Keratinocyte (primary cell): ENCODE measurements around the gene SOX18.

ENCODE experiments used
- CTCF ChIP-seq, 3 experiments: IDR thresholded peaks in 1 of 3; conservative IDR thresholded peaks in 1 of 3; optimal IDR thresholded peaks in 1 of 3; 2 replicates in 2 of 3; 3 replicates in 1 of 3; pipeline versions ENCODE3 to v1.5.1; 2011; ENCODE audit warnings: low read length in 3 of 3, mild to moderate bottlenecking in 3 of 3, moderate library complexity in 2 of 3, control low read depth in 1 of 3, inconsistent platforms in 1 of 3; ENCODE audit not compliant: insufficient read depth in 2 of 3; ENCODE audit errors: extremely low read depth in 1 of 3
- EZH2 ChIP-seq: IDR thresholded peaks from one replicate; pipeline ENCODE4 v1.6.1; 2012; ENCODE audit warnings: inconsistent platforms, mild to moderate bottlenecking, low read length, moderate library complexity

GRCh38 chr20:64043768-64044167, 5.7 kb downstream of the SOX18 start:
- TF ChIP-seq CTCF (optimal IDR thresholded peaks at IDR 0.05 in 1 of 3, IDR thresholded peaks at IDR 0.05 in 1 of 3, conservative IDR thresholded peaks at IDR 0.05 in 1 of 3; ENCODE audit: extremely low read depth in 1 of 3, insufficient read depth in 2 of 3, low read length in 3 of 3) (no peak), EZH2 (no peak)
